Measurements from ENCODE around the gene OR5M8. TPM values are rescaled to one million over a fixed set of nuclear protein-coding genes. Genes with fewer than 3 reads are reported as not detected.

OR5M8 gene
- total and polyA plus RNA-seq, 2 donors (not counting 1 experiment from before 2014, with no cell fraction given), result not detected

DNA sequence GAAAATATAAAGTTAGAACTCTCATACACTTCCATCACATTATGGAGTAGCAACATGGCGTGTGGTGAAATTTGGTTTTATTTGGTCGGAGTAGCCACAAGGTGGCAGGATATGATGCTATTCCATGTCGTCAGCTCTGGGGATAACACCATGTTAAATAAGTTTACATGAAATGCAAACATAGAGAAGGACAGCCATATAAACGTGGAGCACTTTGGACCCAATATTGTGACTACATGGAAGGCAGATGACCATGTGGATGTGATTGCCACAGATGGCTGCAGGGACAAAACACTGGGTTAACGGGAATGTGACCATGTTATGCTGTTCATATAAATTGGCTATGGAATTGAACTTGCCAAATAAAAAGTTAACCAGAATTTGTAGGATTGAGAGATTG, 30.8 kb upstream of the OR5M8 start:
- Histone ChIP-seq H3K4me3 (replicated peaks in 1 of 4; ENCODE audit: control extremely low read depth in 1 of 4, insufficient read depth in 1 of 4, low read depth in 3 of 4, low read length in 4 of 4) (no peak overlapping the region), H3K9ac (ENCODE audit: insufficient read depth, low read length) (no peak overlapping the region), H4K20me1 (ENCODE audit: control insufficient read depth, extremely low read depth, insufficient read depth, low read length) (no peaks in the 10 kb centered on the region), H2AFZ (ENCODE audit: low read length) (no peak overlapping the region), H3K79me2 (ENCODE audit: control insufficient read depth, insufficient read depth, low read length) (no peaks in the 10 kb centered on the region), H3K27me3 (ENCODE audit: control insufficient read depth, insufficient read depth, low read length) (no peaks in the 10 kb centered on the region), H3K4me1 (ENCODE audit: control insufficient read depth, extremely low read depth, insufficient read depth, low read length) (no peaks in the 10 kb centered on the region), H3K27ac (ENCODE audit: insufficient read depth, low read length) (no peak overlapping the region), H3K36me3 (ENCODE audit: control insufficient read depth, insufficient read depth, low read length) (no peaks in the 10 kb centered on the region), H3K4me2 (ENCODE audit: extremely low read depth, insufficient read depth, low read length) (no peak overlapping the region), H3K9me3 (ENCODE audit: control insufficient read depth, insufficient read depth, low read depth, low read length) (no peaks in the 10 kb centered on the region)
- TF ChIP-seq EZH2 (IDR thresholded peaks at IDR 0.05; ENCODE audit: low read length, missing control alignments), result no peak
- no peak for TF ChIP-seq CTCF (conservative IDR thresholded peaks at IDR 0.05 in 1 of 2, IDR thresholded peaks at IDR 0.05 in 1 of 2; ENCODE audit: low read depth in 1 of 2, low read length in 2 of 2)
- no peak for DNase-seq (ENCODE audit: low read depth in 2 of 2)

- no peaks in the 10 kb centered on the region for H3K79me2 ChIP-seq (ENCODE audit: control insufficient read depth, insufficient read depth, low read length)
- H3K36me3 ChIP-seq (ENCODE audit: control insufficient read depth, insufficient read depth, low read length), result no peaks in the 10 kb centered on the region
- TF ChIP-seq CTCF (conservative IDR thresholded peaks at IDR 0.05 in 1 of 2, IDR thresholded peaks at IDR 0.05 in 1 of 2; ENCODE audit: low read depth in 1 of 2, low read length in 2 of 2), result no peak
- TF ChIP-seq EZH2 (IDR thresholded peaks at IDR 0.05; ENCODE audit: low read length, missing control alignments), result no peak
- no peaks in the 10 kb centered on the region for H4K20me1 ChIP-seq (ENCODE audit: control insufficient read depth, extremely low read depth, insufficient read depth, low read length)
- H3K4me1 ChIP-seq (ENCODE audit: control insufficient read depth, extremely low read depth, insufficient read depth, low read length), result no peaks in the 10 kb centered on the region
- H3K27me3 ChIP-seq (ENCODE audit: control insufficient read depth, insufficient read depth, low read length), result no peaks in the 10 kb centered on the region
- no peak overlapping the region for H3K9ac ChIP-seq (ENCODE audit: insufficient read depth, low read length)
- H3K4me3 ChIP-seq (replicated peaks in 1 of 4; ENCODE audit: control extremely low read depth in 1 of 4, insufficient read depth in 1 of 4, low read depth in 3 of 4, low read length in 4 of 4), result no peak overlapping the region
- H3K4me2 ChIP-seq (ENCODE audit: extremely low read depth, insufficient read depth, low read length), result no peak overlapping the region
- H2AFZ ChIP-seq (ENCODE audit: low read length), result no peak overlapping the region
- no peak overlapping the region for H3K27ac ChIP-seq (ENCODE audit: insufficient read depth, low read length)
- DNase-seq (ENCODE audit: low read depth in 2 of 2), result no peak
- H3K9me3 ChIP-seq (ENCODE audit: control insufficient read depth, insufficient read depth, low read depth, low read length), result no peaks in the 10 kb centered on the region
These were observed 22.1 kb upstream of the OR5M8 start for GRCh38 chr11:56513280-56513679.

GRCh38 chr11:56509439-56509838, 18.3 kb upstream of the OR5M8 start:
- H3K27me3 ChIP-seq (ENCODE audit: control insufficient read depth, insufficient read depth, low read length), result no peaks in the 10 kb centered on the region
- no peaks in the 10 kb centered on the region for H3K4me1 ChIP-seq (ENCODE audit: control insufficient read depth, extremely low read depth, insufficient read depth, low read length)
- H3K4me3 ChIP-seq (replicated peaks in 1 of 4; ENCODE audit: control extremely low read depth in 1 of 4, insufficient read depth in 1 of 4, low read depth in 3 of 4, low read length in 4 of 4), result no peak overlapping the region
- TF ChIP-seq EZH2 (IDR thresholded peaks at IDR 0.05; ENCODE audit: low read length, missing control alignments) (no peak), CTCF (conservative IDR thresholded peaks at IDR 0.05 in 1 of 2, IDR thresholded peaks at IDR 0.05 in 1 of 2; ENCODE audit: low read depth in 1 of 2, low read length in 2 of 2) (no peak)
- H4K20me1 ChIP-seq (ENCODE audit: control insufficient read depth, extremely low read depth, insufficient read depth, low read length), result no peaks in the 10 kb centered on the region
- no peaks in the 10 kb centered on the region for H3K36me3 ChIP-seq (ENCODE audit: control insufficient read depth, insufficient read depth, low read length)
- no peak overlapping the region for H3K9ac ChIP-seq (ENCODE audit: insufficient read depth, low read length)
- H3K27ac ChIP-seq (ENCODE audit: insufficient read depth, low read length), result no peak overlapping the region
- DNase-seq (ENCODE audit: low read depth in 2 of 2), result no peak
- H2AFZ ChIP-seq (ENCODE audit: low read length), result no peak overlapping the region
- no peak overlapping the region for H3K4me2 ChIP-seq (ENCODE audit: extremely low read depth, insufficient read depth, low read length)
- H3K79me2 ChIP-seq (ENCODE audit: control insufficient read depth, insufficient read depth, low read length), result no peaks in the 10 kb centered on the region
- H3K9me3 ChIP-seq (ENCODE audit: control insufficient read depth, insufficient read depth, low read depth, low read length), result no peaks in the 10 kb centered on the region

All from fibroblast of lung (primary cell).